AG04450 (cell line): ENCODE measurements around the gene TRIM38. TPM values are rescaled to one million over a fixed set of nuclear protein-coding genes. Genes with fewer than 3 reads are reported as not detected.
"Not testable (repeated sequence)": the region's sequence is repeated elsewhere in the genome, so short reads cannot be mapped to it uniquely, and the experiment has no call there.

ENCODE experiments used
- CTCF ChIA-PET: fragments of 300-600, 350-600 bp; formaldehyde crosslinking; extraction: SDS; loops from one replicate; lab custom pipeline; 2022; ENCODE audit warnings: antibody characterized with exemption, inconsistent platforms; lab: Charles Lee
- POLR2A ChIA-PET: fragments of 350-600 bp; formaldehyde crosslinking; extraction: SDS; loops from one replicate; lab custom pipeline; 2021; ENCODE audit warnings: antibody characterized with exemption, inconsistent platforms; lab: Yijun Ruan, JAX
- DNase-seq: peaks from one replicate; pipeline ENCODE4 v3.0.0-alpha.2; 2011; ENCODE audit warnings: low read depth, low spot score
- H3K27ac ChIP-seq: one replicate; pipeline ENCODE4 v1.5.1; 2012; ENCODE audit warnings: low read depth, low read length, control low read depth
- H3K27me3 ChIP-seq: one replicate; pipeline ENCODE4 v1.6.0; 2012; ENCODE audit warnings: low read length; ENCODE audit not compliant: control insufficient read depth, insufficient read depth
- H3K4me3 ChIP-seq: 2 replicates; pipeline ENCODE4 v1.5.1; 2011; ENCODE audit warnings: mild to moderate bottlenecking, low read depth, low read length, control low read depth
- H3K9me3 ChIP-seq: 2 replicates; pipeline ENCODE4 v1.5.1; 2012; ENCODE audit warnings: low read length; ENCODE audit not compliant: control insufficient read depth, insufficient read depth
- polyA plus RNA-seq: library from polyadenylated mRNA; depleted of rRNA; stranded (reverse); fragments of >200 nt; gene quantifications from 2 replicates; pipeline ENCODE4 v1.2.3, GENCODE V29; 2011
- TF ChIP-seq, protein P1 (sequence below): IDR thresholded peaks from 2 replicates; pipeline ENCODE4 v1.5.1; 2011; ENCODE audit warnings: low read depth, low read length, control low read depth, inconsistent platforms

Gene TRIM38
- polyA plus RNA-seq, 1 experiment: 9.1 TPM

DNA sequence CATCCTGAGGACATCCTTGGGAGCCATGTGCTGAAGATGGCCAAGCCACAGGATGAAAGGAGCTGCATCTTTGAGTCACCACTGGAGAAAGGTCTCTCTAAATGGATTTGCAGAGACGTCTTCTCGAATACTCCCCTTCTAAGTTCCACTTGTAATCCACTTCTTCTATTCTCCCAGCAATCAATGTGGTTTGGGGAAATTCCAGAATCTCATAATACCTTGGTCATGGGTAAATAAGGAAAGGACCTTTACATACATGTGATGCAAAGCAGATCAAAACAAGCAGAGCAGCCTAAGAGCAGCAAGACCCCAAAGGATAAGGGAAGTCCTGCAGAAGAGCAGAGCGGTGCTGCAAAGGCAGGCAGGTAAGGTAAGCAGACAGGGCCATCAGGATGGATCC lies 35.3 kb downstream of the TRIM38 start:
- CTCF ChIA-PET: interaction anchor here (0.6 to 1.1 kb wide), 3 partner anchors 19 to 848 kb away, joined by 3 to 4 read pairs (median 3); a partner anchor contains a TSS
- Histone ChIP-seq H3K27ac (no peak overlapping the region), H3K27me3 (no peaks in the 10 kb centered on the region), H3K4me3 (no peak overlapping the region), H3K9me3 (no peaks in the 10 kb centered on the region)
- DNase-seq: no peak
- POLR2A ChIA-PET: interaction anchor here (1.2 kb wide), 1 partner anchor 19 kb away, joined by 3 read pairs; a partner anchor contains a TSS
- TF ChIP-seq, protein P1, sequence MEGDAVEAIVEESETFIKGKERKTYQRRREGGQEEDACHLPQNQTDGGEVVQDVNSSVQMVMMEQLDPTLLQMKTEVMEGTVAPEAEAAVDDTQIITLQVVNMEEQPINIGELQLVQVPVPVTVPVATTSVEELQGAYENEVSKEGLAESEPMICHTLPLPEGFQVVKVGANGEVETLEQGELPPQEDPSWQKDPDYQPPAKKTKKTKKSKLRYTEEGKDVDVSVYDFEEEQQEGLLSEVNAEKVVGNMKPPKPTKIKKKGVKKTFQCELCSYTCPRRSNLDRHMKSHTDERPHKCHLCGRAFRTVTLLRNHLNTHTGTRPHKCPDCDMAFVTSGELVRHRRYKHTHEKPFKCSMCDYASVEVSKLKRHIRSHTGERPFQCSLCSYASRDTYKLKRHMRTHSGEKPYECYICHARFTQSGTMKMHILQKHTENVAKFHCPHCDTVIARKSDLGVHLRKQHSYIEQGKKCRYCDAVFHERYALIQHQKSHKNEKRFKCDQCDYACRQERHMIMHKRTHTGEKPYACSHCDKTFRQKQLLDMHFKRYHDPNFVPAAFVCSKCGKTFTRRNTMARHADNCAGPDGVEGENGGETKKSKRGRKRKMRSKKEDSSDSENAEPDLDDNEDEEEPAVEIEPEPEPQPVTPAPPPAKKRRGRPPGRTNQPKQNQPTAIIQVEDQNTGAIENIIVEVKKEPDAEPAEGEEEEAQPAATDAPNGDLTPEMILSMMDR: no peak

DNA sequence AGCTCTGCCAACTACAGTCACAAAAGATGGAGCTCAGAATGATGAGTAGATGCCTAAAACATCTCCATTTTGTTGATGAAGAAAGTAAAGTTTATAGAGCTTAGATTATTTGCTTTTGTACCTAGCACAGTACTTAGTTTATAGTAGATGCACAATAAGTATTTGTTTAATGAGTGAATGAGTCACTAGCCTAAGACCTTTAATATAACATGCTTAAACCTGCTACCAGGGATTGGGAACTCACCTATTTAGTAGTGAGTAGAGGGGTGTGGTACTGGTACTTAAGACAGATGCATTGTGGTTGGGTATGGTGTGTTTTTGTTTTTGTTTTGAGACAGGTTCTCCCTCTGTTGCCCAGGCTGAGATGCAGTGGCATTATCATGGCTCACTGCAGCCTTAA lies 35.8 kb downstream of the TRIM38 start:
- Histone ChIP-seq H3K4me3 (no peak overlapping the region), H3K27ac (no peak overlapping the region), H3K27me3 (no peaks in the 10 kb centered on the region), H3K9me3 (no peaks in the 10 kb centered on the region)
- ChIA-PET CTCF (interaction anchor here (0.6 to 1.1 kb wide), 3 partner anchors 19 to 849 kb away, joined by 3 to 4 read pairs (median 3); a partner anchor contains a TSS), POLR2A (interaction anchor here (1.2 kb wide), 1 partner anchor 19 kb away, joined by 3 read pairs; a partner anchor contains a TSS)
- no peak for DNase-seq
- TF ChIP-seq, protein P1: no peak

- H3K27ac ChIP-seq, H3K27me3 ChIP-seq, H3K9me3 ChIP-seq, DNase-seq, H3K4me3 ChIP-seq, POLR2A ChIA-PET, CTCF ChIA-PET: not testable (repeated sequence)
Observed at GRCh38 chr6:25999225-25999624, 36.6 kb downstream of the TRIM38 start.

GRCh38 chr6:26000366-26001144 lies 38.0 kb downstream of the TRIM38 start:
- TF ChIP-seq, protein P1: no peak
- H3K4me3 ChIP-seq: no peak overlapping the region
- no peaks in the 10 kb centered on the region for H3K27me3 ChIP-seq
- ChIA-PET CTCF (interaction anchor here (0.6 to 6.6 kb wide), 4 partner anchors 8 to 281 kb away, joined by 3 to 178 read pairs (median 106); a partner anchor contains a TSS), POLR2A (interaction anchor here (0.9 kb wide), 1 partner anchor 8 kb away, joined by 3 read pairs; no protein-coding TSS in a partner anchor)
- no peak for DNase-seq
- no peaks in the 10 kb centered on the region for H3K9me3 ChIP-seq
- H3K27ac ChIP-seq: no peak overlapping the region

- POLR2A ChIA-PET: interaction anchor here (0.9 kb wide), 1 partner anchor 17 kb away, joined by 3 read pairs; a partner anchor contains a TSS
- CTCF ChIA-PET: interaction anchor here (0.6 to 6.6 kb wide), 35 partner anchors 10 to 780 kb away, joined by 3 to 178 read pairs (median 4); partner anchors contain the start of gene TRIM38
- DNase-seq: no peak
- Histone ChIP-seq H3K4me3 (no peak overlapping the region), H3K27me3 (no peaks in the 10 kb centered on the region), H3K27ac (no peak overlapping the region), H3K9me3 (no peaks in the 10 kb centered on the region)
- TF ChIP-seq, protein P1: peak; percentile 86
Observed at GRCh38 chr6:26003102-26003694, 40.6 kb downstream of the TRIM38 start.
